Measurements from ENCODE around the gene LSM4.

The LSM4 gene

GRCh38 chr19:18311502-18312091 lies 11.3 kb downstream of the LSM4 start:
- no peak for DNase-seq (ENCODE audit: insufficient read length, low spot score)
- peak; percentile 33 for FAIRE-seq

GRCh38 chr19:18310966-18311365 lies 11.9 kb downstream of the LSM4 start:
- FAIRE-seq (no peak), DNase-seq (ENCODE audit: insufficient read length, low spot score) (no peak)

DNA sequence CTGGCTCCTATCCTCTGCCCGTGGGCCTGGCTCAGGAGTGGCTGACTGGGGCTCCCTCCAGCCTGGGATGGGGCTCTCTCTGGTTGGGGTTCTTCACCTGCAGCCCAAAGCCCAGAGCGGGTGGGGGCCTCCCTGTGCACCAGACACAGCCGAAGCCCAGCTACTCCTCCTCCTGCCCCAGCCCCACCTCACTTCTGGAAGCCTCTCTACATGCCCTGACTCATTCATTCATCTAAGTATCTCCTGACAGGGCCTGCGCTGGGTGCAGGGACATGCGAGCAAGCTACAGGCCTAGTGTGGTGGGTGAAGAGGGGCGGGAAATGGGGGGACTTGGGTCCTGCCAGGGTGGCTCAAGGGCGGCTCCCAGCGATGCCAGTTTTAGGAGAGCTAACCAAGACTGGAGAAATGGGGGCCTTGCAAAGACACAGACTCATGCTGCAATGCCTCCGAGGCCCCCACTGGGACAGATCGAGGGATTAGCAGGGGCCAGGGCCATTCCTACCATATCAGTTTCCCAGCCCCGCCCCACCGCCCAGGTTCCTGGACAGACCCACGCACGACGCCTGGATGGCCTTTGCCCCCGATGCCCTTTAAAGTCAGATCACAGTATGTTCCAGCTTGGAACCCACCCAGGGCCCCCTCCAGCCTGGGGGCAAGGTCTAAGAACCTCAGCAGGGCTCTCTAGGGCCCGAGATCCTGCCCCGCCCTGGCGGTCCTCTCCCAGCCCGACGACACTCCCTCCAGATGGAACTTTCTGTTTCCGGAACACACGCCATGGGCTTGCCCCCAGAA lies 12.6 kb downstream of the LSM4 start:
- FAIRE-seq (no peak), DNase-seq (ENCODE audit: insufficient read length, low spot score) (no peak)

DNA sequence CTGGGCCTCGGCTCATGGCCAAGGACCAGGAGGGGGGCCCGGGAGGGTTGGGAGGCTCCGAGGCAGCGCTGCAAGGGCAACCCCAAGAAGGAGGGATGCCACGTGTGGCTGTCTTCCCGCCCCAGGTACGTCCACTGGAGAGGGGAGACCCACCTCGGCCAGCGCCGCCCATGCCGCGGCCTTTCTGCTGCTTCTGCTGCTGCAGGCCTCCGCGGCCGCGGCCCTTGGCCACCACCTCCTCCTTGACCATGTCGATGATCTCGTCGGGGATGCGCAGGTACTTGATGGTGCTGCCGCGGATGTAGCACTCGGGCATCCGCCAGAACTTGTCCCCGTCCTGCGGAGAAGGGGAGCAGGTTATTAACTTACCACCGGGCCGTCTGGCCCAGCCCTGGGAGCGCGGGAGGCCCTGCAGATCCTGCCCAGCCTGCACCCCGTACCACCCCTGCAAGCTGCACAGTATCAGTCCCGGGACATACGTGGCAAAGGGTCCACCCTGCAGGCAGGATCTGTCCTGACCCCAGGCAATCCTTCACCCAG lies 13.3 kb downstream of the LSM4 start:
- no peak for FAIRE-seq
- no peak for DNase-seq (ENCODE audit: insufficient read length, low spot score)

- FAIRE-seq: no peak
- DNase-seq (ENCODE audit: insufficient read length, low spot score): no peak
Observed at GRCh38 chr19:18308948-18309325, 13.9 kb downstream of the LSM4 start.

GRCh38 chr19:18308051-18308947 lies 14.6 kb downstream of the LSM4 start:
- DNase-seq (ENCODE audit: insufficient read length, low spot score) (no peak), FAIRE-seq (no peak)

DNA sequence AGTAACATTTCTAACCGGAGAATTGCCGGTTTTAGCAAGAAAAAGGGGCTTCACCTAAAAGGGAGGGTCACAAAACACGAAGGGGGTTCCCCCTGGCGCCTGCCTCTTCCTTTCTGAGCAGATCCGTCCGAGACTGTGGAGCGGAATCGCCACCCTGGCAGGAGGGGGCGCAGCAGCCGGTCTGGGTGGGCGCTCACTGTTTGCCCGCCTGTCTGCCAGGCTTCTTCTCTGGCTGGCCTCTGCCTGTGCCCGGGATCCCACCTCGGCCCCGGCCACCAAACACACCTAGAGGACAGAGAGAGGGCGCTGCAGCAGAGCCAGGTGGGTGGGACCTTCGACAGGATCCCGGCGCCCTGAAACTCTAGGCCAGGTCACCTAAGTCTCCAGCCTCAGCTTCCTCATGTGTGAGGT lies 15.6 kb downstream of the LSM4 start:
- DNase-seq (ENCODE audit: insufficient read length, low spot score): no peak
- no peak for FAIRE-seq

DNA sequence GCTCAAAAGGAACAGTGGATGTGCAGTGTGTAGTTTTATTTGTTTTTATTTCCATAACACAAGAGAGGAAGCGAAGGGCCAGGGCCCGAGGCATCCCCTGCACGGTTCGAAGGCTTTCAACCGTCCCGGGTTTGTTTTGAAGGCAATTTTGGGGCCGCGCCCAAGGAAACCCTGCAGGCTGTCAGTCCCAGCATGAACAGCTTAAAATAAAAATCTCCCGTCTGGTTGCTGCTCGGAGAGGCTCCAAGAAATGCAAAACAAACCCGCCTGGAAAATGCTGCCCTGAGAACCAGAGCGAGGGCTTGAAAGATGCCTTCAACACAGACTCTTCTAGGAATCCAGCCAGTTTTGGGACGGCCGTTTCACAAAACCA lies 16.0 kb downstream of the LSM4 start:
- FAIRE-seq: no peak
- DNase-seq (ENCODE audit: insufficient read length, low spot score): no peak

- DNase-seq (ENCODE audit: insufficient read length, low spot score): no peak
- no peak for FAIRE-seq
Observed at GRCh38 chr19:18306209-18306887, 16.5 kb downstream of the LSM4 start.

GRCh38 chr19:18304458-18305310 lies 18.2 kb downstream of the LSM4 start:
- peak; percentile 81 for DNase-seq (ENCODE audit: insufficient read length, low spot score)

DNA sequence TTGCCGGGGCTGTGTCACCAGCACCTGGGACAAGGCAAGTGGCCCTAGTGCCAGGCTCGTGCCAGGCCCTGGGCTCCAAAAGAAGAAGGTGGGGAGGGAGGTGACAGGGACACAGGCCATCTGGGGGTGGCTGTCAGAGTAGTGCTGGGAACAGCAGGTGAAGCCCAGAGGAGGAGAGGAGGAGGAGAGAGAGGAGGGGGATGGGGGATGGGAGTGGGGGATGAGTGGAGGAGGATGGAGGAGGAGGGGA lies 18.7 kb downstream of the LSM4 start:
- FAIRE-seq: no peak
- no peak for DNase-seq (ENCODE audit: insufficient read length, low spot score)

More at GRCh38 chr19:18304458-18305310, 18.2 kb downstream of the LSM4 start:
- no peak for FAIRE-seq

- FAIRE-seq: no peak
- no peak for DNase-seq (ENCODE audit: insufficient read length, low spot score)
Observed at GRCh38 chr19:18301718-18302111, 21.2 kb downstream of the LSM4 start.

DNA sequence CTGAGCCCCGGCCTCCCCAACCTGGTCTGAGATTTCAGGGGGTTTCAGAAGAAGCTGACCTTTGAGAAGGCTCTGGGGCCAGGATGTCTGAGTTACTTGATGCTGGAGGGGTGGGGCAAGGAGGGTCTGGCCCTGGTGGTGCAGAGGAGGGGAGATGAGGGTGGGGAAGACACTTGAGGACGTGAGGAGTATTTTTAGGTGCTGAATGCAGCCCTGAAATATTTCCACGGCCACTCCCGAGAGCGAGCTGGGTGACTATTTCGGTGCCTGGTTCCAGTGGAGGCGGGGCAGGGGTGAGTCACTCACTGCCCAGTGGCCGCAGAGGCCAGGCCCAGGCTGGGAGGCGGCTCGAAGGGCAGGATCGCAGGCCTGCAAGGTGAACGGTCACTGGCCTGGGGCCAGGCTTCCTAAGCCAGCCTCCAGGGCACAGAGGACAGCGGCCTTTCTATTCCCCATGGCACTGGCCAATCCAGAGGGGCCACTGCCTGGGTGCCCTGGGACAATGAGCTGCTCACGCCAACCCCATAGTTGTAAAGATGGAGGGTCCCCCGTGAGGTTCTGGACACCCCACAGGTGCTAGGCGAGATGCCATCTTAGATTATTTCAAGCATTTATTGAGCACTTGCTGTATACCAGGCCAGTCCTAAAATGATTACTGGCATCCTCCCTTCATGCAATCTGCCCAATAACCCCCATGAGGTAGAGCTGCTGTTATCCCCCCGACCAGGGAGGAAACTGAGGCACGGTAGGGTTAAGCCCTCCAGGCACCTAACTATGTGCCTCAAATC lies 21.8 kb downstream of the LSM4 start:
- FAIRE-seq: peak; percentile 16
- peak; percentile 64 for DNase-seq (ENCODE audit: insufficient read length, low spot score)

DNA sequence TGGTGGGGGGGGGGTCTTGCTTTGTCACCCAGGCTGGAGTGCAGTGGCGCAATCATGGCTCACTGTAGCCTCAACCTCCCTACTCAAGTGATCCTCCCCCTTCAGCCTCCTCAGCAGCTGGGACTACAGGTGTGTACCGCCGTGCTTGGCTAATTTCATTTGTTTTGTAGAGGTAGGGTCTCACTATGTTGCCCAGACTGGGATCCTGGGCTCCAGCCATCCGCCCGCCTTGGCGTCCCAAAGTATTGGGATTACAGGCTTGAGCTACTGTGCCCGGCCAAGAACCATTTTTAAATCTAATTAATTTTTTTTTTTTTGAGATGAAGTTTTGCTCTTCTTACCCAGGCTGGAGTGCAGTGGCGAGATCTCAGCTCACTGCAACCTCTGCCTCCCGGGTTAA lies 23.2 kb downstream of the LSM4 start:
- no peak for FAIRE-seq
- no peak for DNase-seq (ENCODE audit: insufficient read length, low spot score)

DNA sequence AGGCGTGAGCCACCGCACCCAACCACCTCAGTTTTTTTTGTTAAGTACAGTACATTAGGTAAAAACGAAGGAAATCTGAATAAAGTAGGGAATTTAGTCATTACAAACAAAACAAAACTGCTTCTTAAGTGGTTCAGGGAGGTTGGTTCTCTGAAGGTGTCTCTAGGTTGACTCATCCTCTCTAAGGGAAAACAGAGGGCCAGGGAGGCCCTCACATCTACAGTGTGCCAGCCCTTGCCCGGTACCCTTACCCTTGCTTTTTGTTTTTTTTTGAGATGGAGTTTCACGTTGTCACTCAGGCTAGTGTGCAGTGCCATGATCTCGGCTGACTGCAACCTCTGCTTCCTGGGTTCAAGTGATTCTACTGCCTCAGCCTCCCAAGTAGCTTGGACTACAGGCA lies 24.3 kb downstream of the LSM4 start:
- no peak for FAIRE-seq
- no peak for DNase-seq (ENCODE audit: insufficient read length, low spot score)

- DNase-seq (ENCODE audit: insufficient read length, low spot score): no peak
- FAIRE-seq: no peak
Observed at GRCh38 chr19:18297308-18297707, 25.6 kb downstream of the LSM4 start.

DNA sequence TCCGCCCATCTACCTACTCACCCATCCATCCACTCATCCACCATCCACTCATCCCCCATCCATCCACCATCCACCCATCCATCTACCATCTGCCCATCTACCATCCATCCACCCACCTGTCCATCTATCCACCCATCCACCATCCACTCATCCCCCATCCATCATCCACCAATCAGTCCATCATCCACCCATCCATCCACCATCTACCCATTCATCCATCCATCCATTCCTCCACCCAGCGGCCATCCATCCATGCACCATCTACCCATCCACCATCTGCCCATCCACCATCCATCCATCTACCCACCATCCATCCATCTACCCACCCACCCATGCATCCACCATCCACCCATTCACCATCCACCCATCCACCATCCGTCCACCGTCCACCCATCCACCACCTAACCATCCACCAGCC lies 27.8 kb downstream of the LSM4 start:
- FAIRE-seq: peak; percentile 42
- DNase-seq (ENCODE audit: insufficient read length, low spot score): no peak

DNA sequence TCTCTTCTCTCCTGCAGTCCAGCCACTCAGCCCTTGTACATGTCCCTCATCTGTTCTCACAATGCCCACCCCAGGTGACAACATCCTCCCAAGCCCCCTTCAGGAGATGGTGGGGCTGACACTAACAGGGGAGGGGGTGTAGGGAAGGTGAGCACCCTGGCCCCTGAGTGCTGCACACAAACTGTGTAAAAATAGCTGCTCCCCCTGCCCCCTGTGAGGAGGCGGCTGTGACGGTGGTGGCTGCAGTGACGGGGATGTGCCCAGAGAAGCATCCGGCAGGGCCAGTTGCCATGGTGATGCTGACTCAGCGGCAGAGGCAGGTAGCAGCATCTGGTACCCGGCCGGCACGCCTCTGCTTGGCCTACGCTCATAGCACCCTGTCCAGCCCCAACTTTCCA lies 28.4 kb downstream of the LSM4 start:
- no peak for DNase-seq (ENCODE audit: insufficient read length, low spot score)

More for the DNA sequence above, 28.4 kb downstream of the LSM4 start:
- no peak for FAIRE-seq
